MG63 (cell line): ENCODE results near the gene ALKBH4. TPM values are rescaled to one million over a fixed set of nuclear protein-coding genes. Genes with fewer than 3 reads are reported as not detected.
"Not testable (repeated sequence)": the region's sequence is repeated elsewhere in the genome, so short reads cannot be mapped to it uniquely, and the experiment has no call there.

ENCODE experiments used
- DNase-seq: peaks from one replicate; pipeline ENCODE4 v3.0.0-alpha.2; 2020
- H3K27me3 ChIP-seq: fragments of 250-450 bp; sonication (Bioruptor Pico); 2 replicates; pipeline ENCODE4 v1.5.1; 2020; ENCODE audit warnings: mild to moderate bottlenecking, moderate library complexity
- H3K36me3 ChIP-seq: fragments of 250-450 bp; sonication (Bioruptor Pico); 2 replicates; pipeline ENCODE4 v1.5.1; 2020; ENCODE audit warnings: mild to moderate bottlenecking, moderate library complexity
- H3K4me3 ChIP-seq: fragments of 250-450 bp; sonication (Bioruptor Pico); 2 replicates; pipeline ENCODE4 v1.5.1; 2020; ENCODE audit warnings: mild to moderate bottlenecking, moderate library complexity
- H3K9me3 ChIP-seq: fragments of 250-450 bp; sonication (Bioruptor Pico); 2 replicates; pipeline ENCODE4 v1.5.1; 2020; ENCODE audit warnings: mild to moderate bottlenecking, moderate library complexity
- total RNA-seq: library from RNA; depleted of rRNA; stranded (reverse); fragments of >200 nt; shearing (Covaris generic); gene quantifications from 2 replicates; pipeline ENCODE4 v1.2.3, GENCODE V29; 2014; ENCODE audit warnings: low replicate concordance; rRNA removed

Gene ALKBH4, protein sequence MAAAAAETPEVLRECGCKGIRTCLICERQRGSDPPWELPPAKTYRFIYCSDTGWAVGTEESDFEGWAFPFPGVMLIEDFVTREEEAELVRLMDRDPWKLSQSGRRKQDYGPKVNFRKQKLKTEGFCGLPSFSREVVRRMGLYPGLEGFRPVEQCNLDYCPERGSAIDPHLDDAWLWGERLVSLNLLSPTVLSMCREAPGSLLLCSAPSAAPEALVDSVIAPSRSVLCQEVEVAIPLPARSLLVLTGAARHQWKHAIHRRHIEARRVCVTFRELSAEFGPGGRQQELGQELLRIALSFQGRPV
- 10.8 and 17.1 TPM in 2 replicates for total RNA-seq

DNA sequence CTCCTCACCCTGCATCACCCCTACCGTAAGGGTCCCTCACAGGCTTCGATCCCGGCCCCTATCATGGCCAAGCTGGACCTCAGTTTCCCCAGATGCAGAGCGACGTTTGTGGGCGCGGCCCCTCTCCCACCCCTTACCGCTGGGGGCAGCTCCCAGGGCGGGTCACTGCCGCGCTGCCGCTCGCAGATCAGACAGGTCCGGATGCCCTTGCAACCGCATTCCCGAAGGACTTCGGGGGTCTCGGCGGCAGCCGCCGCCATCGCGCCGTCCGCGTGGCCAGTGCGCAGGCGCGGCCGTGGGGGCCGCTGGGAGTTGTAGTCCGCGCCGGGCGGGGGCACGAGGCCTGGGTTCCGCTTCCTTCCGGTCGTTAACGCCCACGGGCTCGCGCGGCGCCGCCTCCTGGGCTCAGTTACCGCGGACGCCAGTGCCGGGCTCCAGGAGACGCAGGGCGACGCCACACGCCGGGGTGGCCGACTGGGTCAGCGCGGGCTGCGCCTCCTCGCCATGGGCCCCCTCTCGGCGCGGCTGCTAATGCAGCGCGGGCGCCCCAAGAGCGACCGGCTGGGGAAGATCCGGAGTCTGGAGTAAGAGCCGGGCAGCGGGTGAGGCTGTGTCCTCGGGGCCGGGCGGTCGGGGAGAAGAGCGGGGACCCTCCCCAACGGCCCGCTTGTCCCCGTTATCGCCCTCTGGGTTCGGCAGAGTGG lies at the start of gene ALKBH4, which contains the start of gene LRWD1:
TSS of gene ALKBH4 (minus strand) at position 287 of the 704 bp plus-strand sequence. CDS start at position 260, 27 bp downstream.
TSS of gene LRWD1 (plus strand) at position 408 of the 704 bp plus-strand sequence. CDS start at position 505, 97 bp downstream.
- Histone ChIP-seq H3K9me3 (no peaks in the 10 kb centered on the region), H3K27me3 (no peaks in the 10 kb centered on the region), H3K4me3 (peak within 1 kb of the TSS; percentile 83), H3K36me3 (no peaks in the 10 kb centered on the region)
- peak; percentile 89 for DNase-seq

- H3K9me3 ChIP-seq, DNase-seq, H3K4me3 ChIP-seq, H3K36me3 ChIP-seq, H3K27me3 ChIP-seq: not testable (repeated sequence)
Measured at GRCh38 chr7:102512642-102513221, 48.1 kb upstream of the ALKBH4 start.

- H3K27me3 ChIP-seq, DNase-seq, H3K4me3 ChIP-seq, H3K36me3 ChIP-seq, H3K9me3 ChIP-seq: not testable (repeated sequence)
Measured at GRCh38 chr7:102511860-102512522, 47.3 kb upstream of the ALKBH4 start.

- not testable (repeated sequence) for H3K27me3 ChIP-seq, DNase-seq, H3K36me3 ChIP-seq, H3K9me3 ChIP-seq, H3K4me3 ChIP-seq
Measured at GRCh38 chr7:102510575-102510974, 45.9 kb upstream of the ALKBH4 start.

DNA sequence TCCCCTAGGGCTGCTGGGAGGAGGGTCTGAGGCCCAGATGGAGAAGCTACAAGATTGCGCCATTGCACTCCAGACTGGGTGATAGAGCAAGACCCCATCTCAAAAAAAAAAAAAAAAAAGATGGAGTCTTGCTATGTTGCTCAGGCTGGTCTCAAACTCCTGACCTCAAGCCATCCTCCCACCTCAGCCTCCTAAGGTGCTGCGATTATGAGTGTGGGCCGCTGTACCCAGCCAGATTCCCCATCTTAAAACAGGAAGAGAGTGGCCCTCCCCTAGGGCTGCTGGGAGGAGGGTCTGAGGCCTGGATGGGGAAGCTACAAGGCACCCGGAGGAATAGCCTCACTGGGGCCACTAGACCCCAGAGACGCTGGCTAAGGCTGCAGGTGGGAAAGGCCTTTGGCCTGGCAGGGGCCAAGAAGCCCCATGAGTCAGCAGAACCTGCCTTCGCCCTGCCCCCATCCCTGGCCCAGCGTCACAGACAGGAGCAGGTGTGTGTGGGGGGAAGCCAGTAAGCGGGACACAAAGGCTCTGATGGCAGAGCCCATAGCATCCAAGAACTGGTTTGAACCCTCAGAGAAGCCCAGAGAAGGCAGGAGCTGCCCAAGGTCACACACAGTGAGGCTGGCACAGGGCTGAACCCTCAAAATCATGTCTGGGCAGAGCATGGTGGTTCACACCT lies 42.9 kb upstream of the ALKBH4 start:
- not testable (repeated sequence) for DNase-seq, H3K36me3 ChIP-seq, H3K9me3 ChIP-seq, H3K27me3 ChIP-seq, H3K4me3 ChIP-seq

- H3K27me3 ChIP-seq, DNase-seq, H3K9me3 ChIP-seq, H3K36me3 ChIP-seq, H3K4me3 ChIP-seq: not testable (repeated sequence)
Measured at GRCh38 chr7:102505298-102506185, 40.9 kb upstream of the ALKBH4 start.

DNA sequence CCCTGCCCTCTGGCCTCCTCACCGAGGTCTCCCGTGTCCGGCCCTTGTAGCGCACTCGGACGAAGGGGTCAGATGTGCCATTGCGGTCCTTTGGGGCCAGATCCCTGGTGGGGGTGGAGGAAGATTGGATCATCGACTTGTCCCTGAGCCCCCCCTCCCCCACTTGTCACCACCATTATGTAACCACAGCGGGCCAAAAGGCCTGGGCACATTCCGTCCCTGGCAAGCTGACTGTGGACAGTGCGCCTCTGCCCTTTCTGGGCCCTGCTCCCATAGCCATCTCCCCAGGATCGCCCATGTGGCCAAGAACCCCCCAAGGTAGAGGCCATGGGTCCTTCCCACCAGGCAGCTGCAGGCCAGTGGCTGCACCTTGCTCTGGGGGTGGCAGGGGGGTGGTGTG lies 38.5 kb upstream of the ALKBH4 start:
- H3K9me3 ChIP-seq, H3K36me3 ChIP-seq, H3K4me3 ChIP-seq, H3K27me3 ChIP-seq, DNase-seq: not testable (repeated sequence)

GRCh38 chr7:102498321-102498720 lies 33.7 kb upstream of the ALKBH4 start:
- H3K36me3 ChIP-seq, H3K9me3 ChIP-seq, DNase-seq, H3K27me3 ChIP-seq, H3K4me3 ChIP-seq: not testable (repeated sequence)

DNA sequence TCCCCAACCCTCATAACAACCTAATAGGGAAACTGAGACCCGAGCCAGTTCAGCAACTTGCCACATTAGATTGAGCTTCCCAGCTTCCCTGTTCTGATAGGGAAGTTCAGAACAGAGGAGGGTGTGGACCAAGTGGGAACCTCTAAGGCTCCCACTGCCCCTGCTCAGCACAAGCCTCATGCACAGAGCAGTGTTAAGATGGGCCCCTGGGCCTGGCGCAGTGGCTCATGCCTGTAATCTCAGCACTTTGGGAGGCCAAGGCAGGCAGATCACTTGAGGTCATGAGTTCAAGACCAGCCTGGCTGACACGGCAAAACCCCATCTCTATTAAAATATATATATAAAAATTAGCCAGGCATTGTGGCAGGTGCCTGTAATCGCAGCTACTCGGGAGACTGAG lies 32.6 kb upstream of the ALKBH4 start:
- H3K4me3 ChIP-seq, H3K36me3 ChIP-seq, H3K27me3 ChIP-seq, DNase-seq, H3K9me3 ChIP-seq: not testable (repeated sequence)

GRCh38 chr7:102496861-102497260 lies 32.2 kb upstream of the ALKBH4 start:
- not testable (repeated sequence) for H3K4me3 ChIP-seq, DNase-seq, H3K9me3 ChIP-seq, H3K27me3 ChIP-seq, H3K36me3 ChIP-seq

GRCh38 chr7:102494473-102495149 lies 29.9 kb upstream of the ALKBH4 start:
- not testable (repeated sequence) for DNase-seq, H3K4me3 ChIP-seq, H3K27me3 ChIP-seq, H3K36me3 ChIP-seq, H3K9me3 ChIP-seq

DNA sequence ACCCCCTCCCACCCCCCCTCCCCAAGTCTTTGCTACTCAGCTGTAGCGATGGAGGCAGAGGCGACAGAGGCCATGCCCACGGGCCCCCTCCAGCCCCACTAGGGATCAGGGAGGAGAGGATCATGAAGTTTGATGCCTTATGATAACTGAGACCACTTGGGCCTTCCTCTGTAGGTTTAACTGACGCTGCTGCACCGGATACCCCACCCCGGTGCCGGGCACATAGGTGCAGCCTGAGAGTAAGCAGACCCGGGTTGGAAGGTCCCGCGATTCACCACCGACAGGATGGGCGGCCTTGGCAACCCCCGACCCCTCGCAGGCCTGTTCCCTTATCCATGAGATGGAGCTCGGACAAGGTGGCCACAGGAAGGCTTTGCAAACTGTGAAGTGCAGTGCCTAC lies 29.4 kb upstream of the ALKBH4 start:
- not testable (repeated sequence) for DNase-seq, H3K9me3 ChIP-seq, H3K36me3 ChIP-seq, H3K27me3 ChIP-seq, H3K4me3 ChIP-seq

- H3K27me3 ChIP-seq, H3K9me3 ChIP-seq, DNase-seq, H3K4me3 ChIP-seq, H3K36me3 ChIP-seq: not testable (repeated sequence)
Measured at GRCh38 chr7:102493220-102493935, 28.7 kb upstream of the ALKBH4 start.

DNA sequence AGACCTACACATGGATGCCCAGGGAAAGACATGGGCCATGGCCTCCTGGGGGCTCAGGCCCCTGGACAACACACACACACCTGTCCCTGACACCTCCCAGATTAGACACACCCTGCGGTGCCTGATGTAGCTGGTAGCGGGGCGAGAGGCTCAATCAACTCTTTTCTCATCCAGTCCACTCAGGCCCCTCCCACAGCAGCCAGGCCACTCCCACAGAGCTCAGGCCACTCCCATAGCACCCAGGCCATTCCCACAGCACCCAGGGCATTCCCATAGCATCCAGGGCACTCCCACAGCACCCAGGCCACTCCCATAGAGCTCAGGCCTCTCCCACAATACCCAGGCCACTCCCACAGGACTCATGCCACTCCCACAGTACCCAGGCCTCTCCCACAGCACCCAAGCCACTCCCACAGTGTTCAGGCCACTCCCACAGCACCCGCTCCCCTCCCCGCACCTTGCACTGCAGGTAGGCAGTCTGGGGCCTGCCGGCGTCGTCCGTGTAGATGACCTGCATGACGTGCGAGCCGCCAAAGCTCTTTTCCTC lies 25.9 kb upstream of the ALKBH4 start:
- not testable (repeated sequence) for H3K27me3 ChIP-seq

DNA sequence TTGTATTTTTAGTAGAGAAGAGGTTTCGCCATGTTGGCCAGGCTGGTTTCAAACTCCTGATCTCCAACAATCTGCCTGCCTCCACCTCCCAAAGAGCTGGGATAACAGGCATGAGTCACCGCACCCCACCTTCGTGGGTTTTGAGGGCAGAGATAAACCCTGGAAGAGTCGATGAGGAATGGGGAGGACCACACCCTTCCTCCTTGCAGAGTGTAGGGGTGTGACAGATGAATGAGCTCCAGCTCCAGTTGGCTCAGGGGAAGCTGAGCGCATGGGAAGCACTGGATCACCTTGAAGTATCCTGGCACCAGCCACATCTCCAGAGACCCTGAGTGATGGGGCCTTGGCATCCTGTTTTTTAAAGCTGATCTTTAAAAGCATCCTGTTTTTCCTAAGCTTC lies 19.7 kb upstream of the ALKBH4 start:
- H3K9me3 ChIP-seq, DNase-seq, H3K27me3 ChIP-seq, H3K36me3 ChIP-seq, H3K4me3 ChIP-seq: not testable (repeated sequence)

More for the DNA sequence above, 25.9 kb upstream of the ALKBH4 start:
- not testable (repeated sequence) for H3K9me3 ChIP-seq, H3K4me3 ChIP-seq, DNase-seq, H3K36me3 ChIP-seq
